ENCODE data around the gene MRPS27. TPM values are rescaled to one million over a fixed set of nuclear protein-coding genes. Genes with fewer than 3 reads are reported as not detected.

Gene MRPS27
- total and polyA plus RNA-seq, 9 of the 15 experiments (the other 6 are each of a cell fraction or from before 2014, with no cell fraction given), result 73.6 to 144 (median 106) TPM

GRCh38 chr5:72319435-72319975, 535 bp downstream of the MRPS27 start (continued):
- TF ChIP-seq ADNP (tag; IDR thresholded peaks at IDR 0.05), result peak; percentile 64; the same call in 1 of the 2 replicates
- 0 out of 4 replicates have a peak, but pooled peaks have one; percentile 33 to 44 for TF ChIP-seq KDM1A (IDR thresholded peaks at IDR 0.05)
- TF ChIP-seq RCOR1 (IDR thresholded peaks at IDR 0.05; ENCODE audit: borderline replicate concordance in 1 of 2, low read depth in 2 of 2, low read length in 2 of 2), result 0 out of 4 replicates have a peak, but pooled peaks of 1 of the 2 experiments have one; percentile 8
- TF ChIP-seq ZNF121 (CRISPR knock-in tag; conservative IDR thresholded peaks at IDR 0.05), result peak; percentile 99
- TF ChIP-seq ZNF324 (CRISPR knock-in tag; IDR thresholded peaks at IDR 0.05), result 0 out of 2 replicates have a peak, but pooled peaks have one; percentile 13
- TF ChIP-seq ZNF384 (IDR thresholded peaks at IDR 0.05; ENCODE audit: low read depth, low read length), result peak; percentile 43; the same call in 1 of the 2 replicates
- TF ChIP-seq BCOR (IDR thresholded peaks at IDR 0.05), result peak; percentile 82
- 0 out of 2 replicates have a peak, but pooled peaks have one; percentile 34 for TF ChIP-seq ZNF75A (CRISPR knock-in tag; IDR thresholded peaks at IDR 0.05)

GRCh38 chr5:72314571-72315172, 5.4 kb downstream of the MRPS27 start:
- 83% methylated on average over 3 of the region's 3 CpGs for WGBS (ENCODE audit: insufficient coverage, low coverage, missing lambda C conversion rate)
- ATAC-seq, result peak; percentile 65
- FAIRE-seq, result no peak
- BruUV-seq (replicated peaks), result no TSS peak
- Histone ChIP-seq H3K27ac (ENCODE audit: extremely low read depth, low read depth, low read length) (no peak overlapping the region), H2AFZ (ENCODE audit: low read depth, low read length) (no peak overlapping the region), H3K4me3 (no peak overlapping the region), H3K9ac (ENCODE audit: insufficient read depth in 1 of 2, low read depth in 2 of 2, low read length in 2 of 2) (no peak overlapping the region; a peak in 1 of 4 replicates), H3K9me3 (replicated peaks; ENCODE audit: control insufficient read depth, insufficient read depth, low read depth, low read length) (no peaks in the 10 kb centered on the region), H3K4me2 (ENCODE audit: insufficient read depth, low read length) (peak overlapping the region; percentile 43), H3K27me3 (ENCODE audit: control insufficient read depth in 2 of 2, insufficient read depth in 2 of 2, low read length in 2 of 2) (no peaks in the 10 kb centered on the region), H3K4me1 (replicated peaks in 1 of 2; ENCODE audit: control insufficient read depth in 2 of 2, insufficient read depth in 2 of 2, low read length in 2 of 2) (peaks cover 2 to 6% of the 10 kb centered on the region in 2 experiments; a peak in 4 of 5 replicates), H4K20me1 (replicated peaks; ENCODE audit: control insufficient read depth, insufficient read depth, low read length) (no peaks in the 10 kb centered on the region), H3K9me1 (ENCODE audit: control insufficient read depth, insufficient read depth, low read length) (no peaks in the 10 kb centered on the region), H3K36me3 (ENCODE audit: control insufficient read depth, insufficient read depth, low read length) (peaks cover 77% of the 10 kb centered on the region), H3K79me2 (ENCODE audit: control insufficient read depth, insufficient read depth, low read length) (peaks cover 72% of the 10 kb centered on the region)
- intact Hi-C loops (cut with micrococcal nuclease) (no loop called here), in situ Hi-C loops (cut with MboI) (loop anchor here (25.0 kb wide), 1 partner anchor 527 kb away; no protein-coding TSS in a partner anchor)
- DNase-seq (ENCODE audit: extremely low read depth in 1 of 4, low spot score in 3 of 4), result peak in 2 of 4 experiments; percentile 23 to 46
- ChIA-PET CTCF (ENCODE audit: low intra/inter-chr PET ratio) (no interaction called here), POLR2A (interaction anchor here (0.6 to 0.7 kb wide), 2 partner anchors 411 to 526 kb away, joined by 3 read pairs; no protein-coding TSS in a partner anchor)
- TF ChIP-seq CTCF (IDR thresholded peaks at IDR 0.05 in 2 of 3, conservative IDR thresholded peaks at IDR 0.05 in 1 of 3; ENCODE audit: insufficient read depth in 2 of 3, low read depth in 1 of 3, low read length in 3 of 3), result peak in 1 of 3 experiments; percentile 41; a peak in 2 of 6 replicates
- peak; percentile 62 for TF ChIP-seq NFIC (IDR thresholded peaks at IDR 0.05)
- TF ChIP-seq KLF10 (CRISPR knock-in tag; IDR thresholded peaks at IDR 0.05), result no peak
